GM18870 (cell line): ENCODE results near the gene PAX2.
"Not testable (repeated sequence)": the region's sequence is repeated elsewhere in the genome, so short reads cannot be mapped to it uniquely, and the experiment has no call there.

Source experiments
- ATAC-seq: cut with Tn5 transposase; IDR thresholded peaks from one replicate; pipeline ENCODE4 v1.9.1; 2021; ENCODE audit warnings: moderate library complexity; ENCODE audit not compliant: unreplicated experiment

The PAX2 gene

GRCh38 chr10:100744987-100745881 is at the start of gene PAX2:
Gene PAX2 (plus strand): TSS chr10:100745582. CDS start chr10:100746261, 679 bp downstream.
- ATAC-seq = no peak

- ATAC-seq = no peak
These were observed 48.9 kb upstream of the PAX2 start for GRCh38 chr10:100696477-100696901.

- no peak for ATAC-seq
These were observed 48.3 kb upstream of the PAX2 start for GRCh38 chr10:100697070-100697469.

GRCh38 chr10:100697631-100698030 is 47.8 kb upstream of the PAX2 start:
- no peak for ATAC-seq

- ATAC-seq = not testable (repeated sequence)
These were observed 43.7 kb upstream of the PAX2 start for GRCh38 chr10:100701704-100702103.

- no peak for ATAC-seq
These were observed 40.2 kb upstream of the PAX2 start for GRCh38 chr10:100705139-100705538.

- ATAC-seq = no peak
These were observed 38.0 kb upstream of the PAX2 start for GRCh38 chr10:100707261-100707848.

GRCh38 chr10:100709146-100710082 is 36.0 kb upstream of the PAX2 start:
- ATAC-seq = no peak

- no peak for ATAC-seq
These were observed 35.1 kb upstream of the PAX2 start for GRCh38 chr10:100710151-100710871.

- no peak for ATAC-seq
These were observed 32.1 kb upstream of the PAX2 start for GRCh38 chr10:100713049-100713858.

GRCh38 chr10:100713859-100714565 is 31.4 kb upstream of the PAX2 start:
- ATAC-seq = no peak

GRCh38 chr10:100714566-100714950 is 30.8 kb upstream of the PAX2 start:
- no peak for ATAC-seq

- no peak for ATAC-seq
These were observed 30.3 kb upstream of the PAX2 start for GRCh38 chr10:100715101-100715444.

GRCh38 chr10:100715445-100716385 is 29.7 kb upstream of the PAX2 start:
- ATAC-seq = no peak

GRCh38 chr10:100717166-100717565 is 28.2 kb upstream of the PAX2 start:
- no peak for ATAC-seq

- no peak for ATAC-seq
These were observed 27.1 kb upstream of the PAX2 start for GRCh38 chr10:100718197-100718742.

GRCh38 chr10:100723180-100723579 is 22.2 kb upstream of the PAX2 start:
- no peak for ATAC-seq
